ENCODE results near the gene EXT2. TPM values are rescaled to one million over a fixed set of nuclear protein-coding genes. Genes with fewer than 3 reads are reported as not detected.

Gene EXT2
- total and polyA plus RNA-seq, 8 donors: 14.4 to 36.3 (median 24.9) TPM

DNA sequence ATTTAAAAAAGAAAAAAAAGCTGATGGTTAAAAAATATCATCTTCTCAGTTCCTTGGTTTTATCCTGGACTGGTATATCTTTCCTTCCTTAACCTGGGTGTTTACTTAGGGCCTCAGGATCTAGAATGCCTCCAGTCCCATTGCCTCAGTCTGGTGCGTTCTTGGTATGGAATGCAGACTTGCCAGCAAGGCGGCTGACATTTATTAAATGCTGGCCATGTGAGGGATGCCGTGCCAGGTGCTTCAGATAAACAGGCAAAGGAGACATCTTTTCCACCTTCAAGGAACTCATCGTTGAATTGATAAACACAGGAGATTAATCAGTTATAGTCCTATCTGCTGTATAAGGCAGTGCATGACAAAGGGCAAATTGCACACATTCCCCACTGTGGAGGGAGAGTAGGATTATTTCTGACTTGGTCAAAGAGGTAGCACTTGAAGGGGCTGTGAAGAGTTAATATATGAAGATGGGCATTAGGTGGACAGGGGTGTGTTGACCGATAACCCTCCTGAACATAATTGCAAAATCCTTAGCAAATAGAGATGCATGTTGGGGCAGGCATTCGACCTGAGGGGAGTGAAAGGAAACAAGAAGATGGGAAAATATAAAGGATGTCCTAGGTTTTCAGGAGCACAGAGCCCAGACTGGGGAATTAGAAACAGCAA, 160.1 kb downstream of the EXT2 start:
- Histone ChIP-seq H3K4me3 (no peak overlapping the region), H3K36me3 (no peaks in the 10 kb centered on the region), H3K27me3 (no peaks in the 10 kb centered on the region), H3K27ac (no peak overlapping the region), H3K4me1 (no peaks in the 10 kb centered on the region), H3K9me3 (no peaks in the 10 kb centered on the region)
- ATAC-seq (no peak), DNase-seq (no peak), FAIRE-seq (no peak)
- WGBS, 2 donors: 49 to 65% methylated on average over 6 of the region's 6 CpGs
- TF ChIP-seq, protein P1, sequence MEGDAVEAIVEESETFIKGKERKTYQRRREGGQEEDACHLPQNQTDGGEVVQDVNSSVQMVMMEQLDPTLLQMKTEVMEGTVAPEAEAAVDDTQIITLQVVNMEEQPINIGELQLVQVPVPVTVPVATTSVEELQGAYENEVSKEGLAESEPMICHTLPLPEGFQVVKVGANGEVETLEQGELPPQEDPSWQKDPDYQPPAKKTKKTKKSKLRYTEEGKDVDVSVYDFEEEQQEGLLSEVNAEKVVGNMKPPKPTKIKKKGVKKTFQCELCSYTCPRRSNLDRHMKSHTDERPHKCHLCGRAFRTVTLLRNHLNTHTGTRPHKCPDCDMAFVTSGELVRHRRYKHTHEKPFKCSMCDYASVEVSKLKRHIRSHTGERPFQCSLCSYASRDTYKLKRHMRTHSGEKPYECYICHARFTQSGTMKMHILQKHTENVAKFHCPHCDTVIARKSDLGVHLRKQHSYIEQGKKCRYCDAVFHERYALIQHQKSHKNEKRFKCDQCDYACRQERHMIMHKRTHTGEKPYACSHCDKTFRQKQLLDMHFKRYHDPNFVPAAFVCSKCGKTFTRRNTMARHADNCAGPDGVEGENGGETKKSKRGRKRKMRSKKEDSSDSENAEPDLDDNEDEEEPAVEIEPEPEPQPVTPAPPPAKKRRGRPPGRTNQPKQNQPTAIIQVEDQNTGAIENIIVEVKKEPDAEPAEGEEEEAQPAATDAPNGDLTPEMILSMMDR (IDR thresholded peaks at IDR 0.05): no peak
- intact Hi-C loops (cut with DNase I): no loop called here

DNA sequence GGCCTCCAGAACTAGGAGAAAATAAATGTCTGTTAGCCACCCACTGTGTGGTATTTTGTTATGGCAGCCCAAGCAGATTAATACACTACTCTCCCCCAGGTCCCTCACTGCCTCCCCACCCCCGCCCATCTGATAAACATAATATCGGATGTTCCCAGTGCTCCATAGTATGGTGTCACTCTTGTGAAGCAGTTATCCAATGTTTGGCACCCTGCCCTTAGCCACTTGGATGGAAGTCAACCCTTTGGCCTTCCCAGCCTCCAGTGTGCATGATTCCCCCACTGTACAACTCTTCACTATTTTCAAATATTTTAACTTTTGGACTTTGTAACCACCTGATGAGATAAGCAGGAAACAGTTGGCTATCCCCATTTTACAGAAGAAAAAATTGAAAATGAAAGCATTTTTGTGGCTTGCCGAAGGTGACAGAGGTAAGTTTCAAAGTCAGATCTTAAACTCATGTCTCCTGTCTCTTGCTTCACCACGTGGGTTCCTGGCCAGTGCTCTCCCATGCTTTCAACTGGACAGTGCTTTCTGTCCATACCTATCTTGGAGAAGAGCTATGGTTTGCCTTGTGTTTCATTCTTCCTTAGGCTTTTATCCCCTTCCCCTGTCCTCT, 161.3 kb downstream of the EXT2 start:
- H3K4me3 ChIP-seq: no peak overlapping the region
- no peaks in the 10 kb centered on the region for H3K36me3 ChIP-seq
- intact Hi-C loops (cut with DNase I): no loop called here
- no peak overlapping the region for H3K27ac ChIP-seq
- DNase-seq (no peak), FAIRE-seq (no peak), ATAC-seq (no peak)
- no peaks in the 10 kb centered on the region for H3K9me3 ChIP-seq
- 71 to 72% methylated on average over 4 of the region's 4 CpGs for WGBS, 2 donors
- TF ChIP-seq, protein P1 (IDR thresholded peaks at IDR 0.05): no peak
- no peaks in the 10 kb centered on the region for H3K4me1 ChIP-seq
- H3K27me3 ChIP-seq: no peaks in the 10 kb centered on the region

DNA sequence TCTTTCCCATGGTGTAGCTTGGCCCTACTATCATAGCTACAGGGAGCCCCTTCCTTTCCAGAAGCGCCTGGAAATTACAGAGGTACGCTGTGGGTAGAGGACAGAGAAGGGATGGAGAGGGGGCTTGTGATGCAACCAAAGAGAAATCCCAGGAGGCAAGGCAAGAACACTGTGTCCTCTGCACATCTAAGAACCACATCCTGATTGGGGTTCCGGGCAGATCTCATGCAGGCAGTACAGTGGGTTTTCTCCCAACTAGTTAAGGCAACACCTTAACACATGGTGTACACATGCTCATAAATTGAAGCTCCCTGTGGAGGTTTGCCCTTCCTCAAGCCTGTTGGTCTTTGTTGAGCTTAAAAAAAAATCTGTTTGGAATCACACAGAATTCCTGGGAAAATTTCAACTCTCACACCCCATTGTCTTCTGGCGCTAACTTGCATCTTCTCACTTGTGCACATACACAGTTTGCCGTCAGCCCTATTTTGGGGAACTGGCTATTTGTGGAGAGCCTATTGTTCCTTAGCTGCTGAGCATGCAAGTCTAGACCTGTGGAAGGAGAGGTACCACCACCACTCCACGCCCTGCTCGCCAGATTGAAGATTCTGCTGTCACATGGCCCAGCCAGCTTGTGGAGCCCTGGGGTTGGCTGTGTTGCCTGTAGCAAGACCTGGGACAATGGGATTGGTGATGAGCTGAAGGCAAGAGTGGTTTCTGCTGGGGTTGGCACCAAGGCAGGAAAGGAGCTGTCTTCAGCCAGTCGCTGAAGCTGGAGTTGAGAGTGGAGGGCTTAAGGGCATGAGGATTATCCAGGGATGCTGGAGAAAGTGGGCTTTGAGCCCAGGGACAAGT, 162.1 kb downstream of the EXT2 start:
- TF ChIP-seq, protein P1 (IDR thresholded peaks at IDR 0.05): no peak
- 98% methylated on average over 8 of the region's 8 CpGs for WGBS, 2 donors
- Histone ChIP-seq H3K4me3 (no peak overlapping the region), H3K27ac (no peak overlapping the region), H3K4me1 (no peaks in the 10 kb centered on the region), H3K36me3 (no peaks in the 10 kb centered on the region), H3K27me3 (no peaks in the 10 kb centered on the region), H3K9me3 (no peaks in the 10 kb centered on the region)
- intact Hi-C loops (cut with DNase I): no loop called here
- no peak for FAIRE-seq
- no peak for ATAC-seq
- no peak for DNase-seq

DNA sequence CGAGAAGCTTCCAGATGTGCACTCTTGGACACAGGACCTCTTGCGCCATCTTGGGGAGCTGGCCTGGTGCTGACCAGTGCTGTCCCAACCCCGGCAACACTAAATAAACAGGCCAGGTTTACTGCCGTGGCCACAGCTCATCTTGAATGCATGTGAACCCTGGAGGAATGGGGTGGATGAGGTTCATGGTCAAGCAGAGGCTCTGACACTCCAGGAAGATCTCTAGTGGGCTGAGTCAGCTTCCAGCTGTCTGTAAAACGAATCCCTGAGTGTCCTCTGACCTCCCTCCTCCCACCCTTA, 162.7 kb downstream of the EXT2 start:
- DNase-seq (no peak), FAIRE-seq (no peak), ATAC-seq (no peak)
- Histone ChIP-seq H3K9me3 (no peaks in the 10 kb centered on the region), H3K27me3 (no peaks in the 10 kb centered on the region), H3K27ac (no peak overlapping the region), H3K4me1 (no peaks in the 10 kb centered on the region), H3K4me3 (no peak overlapping the region), H3K36me3 (no peaks in the 10 kb centered on the region)
- WGBS, 2 donors: 77% methylated on average over 5 of the region's 5 CpGs
- TF ChIP-seq, protein P1 (IDR thresholded peaks at IDR 0.05): no peak
- intact Hi-C loops (cut with DNase I): no loop called here

Measured in pancreas (tissue), 10 donors.